Measurements from ENCODE around the gene KIF26B. TPM values are rescaled to one million over a fixed set of nuclear protein-coding genes. Genes with fewer than 3 reads are reported as not detected.

KIF26B gene
- polyA plus RNA-seq, 2 of the 4 experiments (the other 2 are of a cell fraction): 0.01 to 0.04 TPM

DNA sequence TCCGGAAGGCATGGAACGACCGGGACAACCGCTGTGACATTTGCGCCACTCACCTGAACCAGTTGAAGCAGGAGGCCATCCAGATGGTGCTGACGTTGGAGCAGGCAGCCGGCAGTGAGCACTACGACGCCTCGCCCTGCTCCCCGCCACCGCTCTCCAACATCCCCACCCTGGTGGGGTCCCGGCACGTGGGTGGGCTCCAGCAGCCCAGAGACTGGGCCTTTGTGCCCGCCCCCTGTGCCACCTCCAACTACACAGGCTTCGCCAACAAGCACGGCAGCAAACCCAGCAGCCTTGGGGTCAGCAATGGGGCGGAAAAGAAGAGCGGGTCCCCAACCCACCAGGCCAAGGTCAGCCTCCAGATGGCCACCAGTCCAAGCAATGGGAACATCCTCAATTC, 212.1 kb downstream of the KIF26B start:
- CTCF ChIA-PET: no interaction called here
- H3K4me2 ChIP-seq: no peak overlapping the region
- TF ChIP-seq FOSL2 (IDR thresholded peaks at IDR 0.05) (no peak), FOSL2 (CRISPR knock-in tag; IDR thresholded peaks at IDR 0.05) (no peak), SREBF2 (IDR thresholded peaks at IDR 0.05) (no peak), BHLHE40 (IDR thresholded peaks at IDR 0.05; ENCODE audit: low read depth, low read length) (no peak), HDAC2 (IDR thresholded peaks at IDR 0.05) (no peak), EP300 (IDR thresholded peaks at IDR 0.05) (no peak), FOXS1 (CRISPR knock-in tag; IDR thresholded peaks at IDR 0.05) (no peak), HOXB5 (CRISPR knock-in tag; IDR thresholded peaks at IDR 0.05) (no peak), CHD4 (IDR thresholded peaks at IDR 0.05; ENCODE audit: borderline replicate concordance) (no peak), RAD21 (conservative IDR thresholded peaks at IDR 0.05 in 1 of 2, IDR thresholded peaks at IDR 0.05 in 1 of 2) (no peak)
- TF ChIP-seq, protein P1, sequence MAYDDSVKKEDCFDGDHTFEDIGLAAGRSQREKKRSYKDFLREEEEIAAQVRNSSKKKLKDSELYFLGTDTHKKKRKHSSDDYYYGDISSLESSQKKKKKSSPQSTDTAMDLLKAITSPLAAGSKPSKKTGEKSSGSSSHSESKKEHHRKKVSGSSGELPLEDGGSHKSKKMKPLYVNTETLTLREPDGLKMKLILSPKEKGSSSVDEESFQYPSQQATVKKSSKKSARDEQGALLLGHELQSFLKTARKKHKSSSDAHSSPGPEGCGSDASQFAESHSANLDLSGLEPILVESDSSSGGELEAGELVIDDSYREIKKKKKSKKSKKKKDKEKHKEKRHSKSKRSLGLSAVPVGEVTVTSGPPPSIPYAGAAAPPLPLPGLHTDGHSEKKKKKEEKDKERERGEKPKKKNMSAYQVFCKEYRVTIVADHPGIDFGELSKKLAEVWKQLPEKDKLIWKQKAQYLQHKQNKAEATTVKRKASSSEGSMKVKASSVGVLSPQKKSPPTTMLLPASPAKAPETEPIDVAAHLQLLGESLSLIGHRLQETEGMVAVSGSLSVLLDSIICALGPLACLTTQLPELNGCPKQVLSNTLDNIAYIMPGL (CRISPR knock-in tag; IDR thresholded peaks at IDR 0.05; ENCODE audit: borderline replicate concordance): no peak
- TF ChIP-seq, protein P2, sequence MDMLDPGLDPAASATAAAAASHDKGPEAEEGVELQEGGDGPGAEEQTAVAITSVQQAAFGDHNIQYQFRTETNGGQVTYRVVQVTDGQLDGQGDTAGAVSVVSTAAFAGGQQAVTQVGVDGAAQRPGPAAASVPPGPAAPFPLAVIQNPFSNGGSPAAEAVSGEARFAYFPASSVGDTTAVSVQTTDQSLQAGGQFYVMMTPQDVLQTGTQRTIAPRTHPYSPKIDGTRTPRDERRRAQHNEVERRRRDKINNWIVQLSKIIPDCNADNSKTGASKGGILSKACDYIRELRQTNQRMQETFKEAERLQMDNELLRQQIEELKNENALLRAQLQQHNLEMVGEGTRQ (IDR thresholded peaks at IDR 0.05): no peak
- TF ChIP-seq, protein P3, sequence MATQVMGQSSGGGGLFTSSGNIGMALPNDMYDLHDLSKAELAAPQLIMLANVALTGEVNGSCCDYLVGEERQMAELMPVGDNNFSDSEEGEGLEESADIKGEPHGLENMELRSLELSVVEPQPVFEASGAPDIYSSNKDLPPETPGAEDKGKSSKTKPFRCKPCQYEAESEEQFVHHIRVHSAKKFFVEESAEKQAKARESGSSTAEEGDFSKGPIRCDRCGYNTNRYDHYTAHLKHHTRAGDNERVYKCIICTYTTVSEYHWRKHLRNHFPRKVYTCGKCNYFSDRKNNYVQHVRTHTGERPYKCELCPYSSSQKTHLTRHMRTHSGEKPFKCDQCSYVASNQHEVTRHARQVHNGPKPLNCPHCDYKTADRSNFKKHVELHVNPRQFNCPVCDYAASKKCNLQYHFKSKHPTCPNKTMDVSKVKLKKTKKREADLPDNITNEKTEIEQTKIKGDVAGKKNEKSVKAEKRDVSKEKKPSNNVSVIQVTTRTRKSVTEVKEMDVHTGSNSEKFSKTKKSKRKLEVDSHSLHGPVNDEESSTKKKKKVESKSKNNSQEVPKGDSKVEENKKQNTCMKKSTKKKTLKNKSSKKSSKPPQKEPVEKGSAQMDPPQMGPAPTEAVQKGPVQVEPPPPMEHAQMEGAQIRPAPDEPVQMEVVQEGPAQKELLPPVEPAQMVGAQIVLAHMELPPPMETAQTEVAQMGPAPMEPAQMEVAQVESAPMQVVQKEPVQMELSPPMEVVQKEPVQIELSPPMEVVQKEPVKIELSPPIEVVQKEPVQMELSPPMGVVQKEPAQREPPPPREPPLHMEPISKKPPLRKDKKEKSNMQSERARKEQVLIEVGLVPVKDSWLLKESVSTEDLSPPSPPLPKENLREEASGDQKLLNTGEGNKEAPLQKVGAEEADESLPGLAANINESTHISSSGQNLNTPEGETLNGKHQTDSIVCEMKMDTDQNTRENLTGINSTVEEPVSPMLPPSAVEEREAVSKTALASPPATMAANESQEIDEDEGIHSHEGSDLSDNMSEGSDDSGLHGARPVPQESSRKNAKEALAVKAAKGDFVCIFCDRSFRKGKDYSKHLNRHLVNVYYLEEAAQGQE (IDR thresholded peaks at IDR 0.05): no peak
- DNase-seq (ENCODE audit: low read depth in 1 of 2, low spot score in 1 of 2) (no peak), ATAC-seq (no peak), FAIRE-seq (no peak)
- WGBS (ENCODE audit: missing lambda C conversion rate): 50% methylated on average over 14 of the region's 19 CpGs
- 0 out of 3 replicates have a peak, but pooled peaks cover under 1% of the 10 kb centered on the region for H3K9me3 ChIP-seq
- H3K4me1 ChIP-seq: no peaks in the 10 kb centered on the region
- H3K27ac ChIP-seq: no peak overlapping the region
- no peak overlapping the region for H3K4me3 ChIP-seq
- POLR2A ChIA-PET: no interaction called here

DNA sequence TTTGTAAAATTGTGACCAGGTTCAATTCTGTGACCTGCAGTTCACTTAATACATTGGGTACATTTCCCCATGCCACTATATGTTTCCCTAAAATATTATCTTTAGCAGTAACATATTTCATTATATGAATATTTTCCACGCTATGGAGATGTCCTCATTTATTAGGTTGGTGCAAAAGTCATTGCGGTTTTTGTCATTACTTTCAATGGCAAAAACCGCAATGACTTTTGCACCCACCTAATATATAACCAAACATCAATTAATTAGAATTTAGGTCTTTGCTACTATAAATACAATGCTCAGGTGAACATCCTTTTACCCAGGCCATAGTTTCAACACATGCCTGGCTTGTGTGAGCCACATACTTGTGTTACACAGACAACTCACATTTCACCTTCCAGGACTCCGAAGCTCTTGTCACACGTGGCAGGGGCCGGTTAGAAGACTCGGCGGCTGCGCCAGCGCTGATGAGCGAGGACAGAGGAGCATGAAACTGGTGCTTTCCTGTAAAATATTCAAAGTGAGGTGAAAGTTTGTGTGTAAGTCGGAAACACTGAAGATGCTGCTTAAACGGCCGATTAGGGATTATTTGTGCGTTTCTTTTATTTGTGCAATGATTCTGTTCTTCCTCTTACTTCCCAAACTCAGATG, 215.5 kb downstream of the KIF26B start:
- Histone ChIP-seq H3K4me2 (no peak overlapping the region), H3K4me3 (no peak overlapping the region), H3K4me1 (no peaks in the 10 kb centered on the region), H3K27ac (no peak overlapping the region), H3K9me3 (0 out of 3 replicates have a peak, but pooled peaks cover 5% of the 10 kb centered on the region)
- 58% methylated on average over 15 of the region's 15 CpGs for WGBS (ENCODE audit: missing lambda C conversion rate)
- ATAC-seq (no peak), FAIRE-seq (no peak), DNase-seq (ENCODE audit: low read depth in 1 of 2, low spot score in 1 of 2) (no peak)
- TF ChIP-seq, protein P4, sequence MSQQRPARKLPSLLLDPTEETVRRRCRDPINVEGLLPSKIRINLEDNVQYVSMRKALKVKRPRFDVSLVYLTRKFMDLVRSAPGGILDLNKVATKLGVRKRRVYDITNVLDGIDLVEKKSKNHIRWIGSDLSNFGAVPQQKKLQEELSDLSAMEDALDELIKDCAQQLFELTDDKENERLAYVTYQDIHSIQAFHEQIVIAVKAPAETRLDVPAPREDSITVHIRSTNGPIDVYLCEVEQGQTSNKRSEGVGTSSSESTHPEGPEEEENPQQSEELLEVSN (IDR thresholded peaks at IDR 0.05; ENCODE audit: borderline replicate concordance, low read depth): no peak
- TF ChIP-seq RFX5 (IDR thresholded peaks at IDR 0.05): no peak
- TF ChIP-seq FOSB (CRISPR knock-in tag; IDR thresholded peaks at IDR 0.05): no peak
- no peak for TF ChIP-seq NPAS2 (CRISPR knock-in tag; IDR thresholded peaks at IDR 0.05; ENCODE audit: borderline replicate concordance)
- TF ChIP-seq RAD21 (conservative IDR thresholded peaks at IDR 0.05 in 1 of 2, IDR thresholded peaks at IDR 0.05 in 1 of 2): no peak
- TF ChIP-seq KDM5A (IDR thresholded peaks at IDR 0.05): no peak
- no peak for TF ChIP-seq CBX2 (IDR thresholded peaks at IDR 0.05; ENCODE audit: borderline replicate concordance, low read depth)
- no peak for TF ChIP-seq POLR2A (IDR thresholded peaks at IDR 0.05; ENCODE audit: low read length)
- no peak for TF ChIP-seq CEBPB (IDR thresholded peaks at IDR 0.05)
- no peak for TF ChIP-seq NFE2L2 (conservative IDR thresholded peaks at IDR 0.05; ENCODE audit: low read length)
- no peak for TF ChIP-seq EHF (CRISPR knock-in tag; IDR thresholded peaks at IDR 0.05)
- CTCF ChIA-PET: no interaction called here
- POLR2A ChIA-PET: no interaction called here

Data from A549 (cell line).